ENCODE data around the gene CCM2.

DNA sequence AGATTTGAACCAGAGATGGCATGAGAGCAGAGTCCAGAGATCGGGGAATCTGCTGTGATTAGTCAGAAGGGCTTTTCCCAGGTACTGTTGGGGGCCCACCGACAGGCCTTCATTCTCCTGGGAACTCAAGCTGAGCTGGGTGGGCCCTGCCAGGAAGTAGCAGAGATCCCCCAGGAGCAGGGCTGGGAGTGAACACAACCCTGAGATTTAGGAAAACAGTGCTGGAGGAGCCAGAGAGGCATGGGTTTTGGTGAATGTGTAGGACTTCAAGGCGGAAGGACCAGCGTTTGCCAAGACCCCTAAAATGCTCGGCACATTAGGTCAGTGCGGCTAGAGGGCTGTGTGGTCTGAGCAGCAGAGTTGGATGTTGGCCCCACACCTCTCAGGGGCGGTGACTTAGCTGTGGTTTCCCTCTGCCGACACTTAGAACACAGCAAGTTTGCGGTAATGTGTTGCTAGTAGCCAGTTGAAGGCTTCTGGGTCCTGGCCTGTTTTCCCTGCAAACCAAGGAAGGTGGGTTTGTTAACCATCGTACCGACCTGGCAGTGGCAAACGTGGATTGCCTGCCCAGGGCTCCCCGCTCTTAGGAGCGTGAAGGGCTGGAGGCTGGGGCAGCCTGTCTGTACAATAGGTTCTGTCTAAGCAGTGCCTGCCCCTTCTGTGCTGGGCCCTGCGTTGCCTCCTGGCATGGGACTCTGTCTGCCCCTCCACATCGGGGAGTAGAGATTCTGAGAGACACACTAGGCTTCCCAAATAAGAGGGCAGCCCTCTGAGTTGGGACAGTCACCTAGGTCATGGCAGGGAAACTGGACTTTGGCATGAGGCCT, 74.7 kb downstream of the CCM2 start:
- TF ChIP-seq, protein P1, sequence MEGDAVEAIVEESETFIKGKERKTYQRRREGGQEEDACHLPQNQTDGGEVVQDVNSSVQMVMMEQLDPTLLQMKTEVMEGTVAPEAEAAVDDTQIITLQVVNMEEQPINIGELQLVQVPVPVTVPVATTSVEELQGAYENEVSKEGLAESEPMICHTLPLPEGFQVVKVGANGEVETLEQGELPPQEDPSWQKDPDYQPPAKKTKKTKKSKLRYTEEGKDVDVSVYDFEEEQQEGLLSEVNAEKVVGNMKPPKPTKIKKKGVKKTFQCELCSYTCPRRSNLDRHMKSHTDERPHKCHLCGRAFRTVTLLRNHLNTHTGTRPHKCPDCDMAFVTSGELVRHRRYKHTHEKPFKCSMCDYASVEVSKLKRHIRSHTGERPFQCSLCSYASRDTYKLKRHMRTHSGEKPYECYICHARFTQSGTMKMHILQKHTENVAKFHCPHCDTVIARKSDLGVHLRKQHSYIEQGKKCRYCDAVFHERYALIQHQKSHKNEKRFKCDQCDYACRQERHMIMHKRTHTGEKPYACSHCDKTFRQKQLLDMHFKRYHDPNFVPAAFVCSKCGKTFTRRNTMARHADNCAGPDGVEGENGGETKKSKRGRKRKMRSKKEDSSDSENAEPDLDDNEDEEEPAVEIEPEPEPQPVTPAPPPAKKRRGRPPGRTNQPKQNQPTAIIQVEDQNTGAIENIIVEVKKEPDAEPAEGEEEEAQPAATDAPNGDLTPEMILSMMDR (conservative IDR thresholded peaks at IDR 0.05; ENCODE audit: low read depth in 2 of 2) = no peak
- TF ChIP-seq POLR2AphosphoS5 (IDR thresholded peaks at IDR 0.05; ENCODE audit: low read depth) (no peak), EZH2 (IDR thresholded peaks at IDR 0.05; ENCODE audit: low read depth, unreplicated experiment) (no peak), EZH2phosphoT487 (IDR thresholded peaks at IDR 0.05; ENCODE audit: unreplicated experiment) (no peak), ZNF331 (CRISPR knock-in tag; IDR thresholded peaks at IDR 0.05; ENCODE audit: low read depth) (no peak), CREB1 (CRISPR knock-in tag; IDR thresholded peaks at IDR 0.05; ENCODE audit: low read depth) (no peak), STAT1 (IDR thresholded peaks at IDR 0.05; ENCODE audit: unreplicated experiment) (no peak), JUNB (IDR thresholded peaks at IDR 0.05; ENCODE audit: unreplicated experiment) (no peak), ZNF114 (CRISPR knock-in tag; IDR thresholded peaks at IDR 0.05) (no peak), NANOG (IDR thresholded peaks at IDR 0.05; ENCODE audit: borderline replicate concordance) (no peak)
- TF ChIP-seq, protein P2, sequence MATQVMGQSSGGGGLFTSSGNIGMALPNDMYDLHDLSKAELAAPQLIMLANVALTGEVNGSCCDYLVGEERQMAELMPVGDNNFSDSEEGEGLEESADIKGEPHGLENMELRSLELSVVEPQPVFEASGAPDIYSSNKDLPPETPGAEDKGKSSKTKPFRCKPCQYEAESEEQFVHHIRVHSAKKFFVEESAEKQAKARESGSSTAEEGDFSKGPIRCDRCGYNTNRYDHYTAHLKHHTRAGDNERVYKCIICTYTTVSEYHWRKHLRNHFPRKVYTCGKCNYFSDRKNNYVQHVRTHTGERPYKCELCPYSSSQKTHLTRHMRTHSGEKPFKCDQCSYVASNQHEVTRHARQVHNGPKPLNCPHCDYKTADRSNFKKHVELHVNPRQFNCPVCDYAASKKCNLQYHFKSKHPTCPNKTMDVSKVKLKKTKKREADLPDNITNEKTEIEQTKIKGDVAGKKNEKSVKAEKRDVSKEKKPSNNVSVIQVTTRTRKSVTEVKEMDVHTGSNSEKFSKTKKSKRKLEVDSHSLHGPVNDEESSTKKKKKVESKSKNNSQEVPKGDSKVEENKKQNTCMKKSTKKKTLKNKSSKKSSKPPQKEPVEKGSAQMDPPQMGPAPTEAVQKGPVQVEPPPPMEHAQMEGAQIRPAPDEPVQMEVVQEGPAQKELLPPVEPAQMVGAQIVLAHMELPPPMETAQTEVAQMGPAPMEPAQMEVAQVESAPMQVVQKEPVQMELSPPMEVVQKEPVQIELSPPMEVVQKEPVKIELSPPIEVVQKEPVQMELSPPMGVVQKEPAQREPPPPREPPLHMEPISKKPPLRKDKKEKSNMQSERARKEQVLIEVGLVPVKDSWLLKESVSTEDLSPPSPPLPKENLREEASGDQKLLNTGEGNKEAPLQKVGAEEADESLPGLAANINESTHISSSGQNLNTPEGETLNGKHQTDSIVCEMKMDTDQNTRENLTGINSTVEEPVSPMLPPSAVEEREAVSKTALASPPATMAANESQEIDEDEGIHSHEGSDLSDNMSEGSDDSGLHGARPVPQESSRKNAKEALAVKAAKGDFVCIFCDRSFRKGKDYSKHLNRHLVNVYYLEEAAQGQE (IDR thresholded peaks at IDR 0.05; ENCODE audit: unreplicated experiment) = no peak
- TF ChIP-seq, protein P3, sequence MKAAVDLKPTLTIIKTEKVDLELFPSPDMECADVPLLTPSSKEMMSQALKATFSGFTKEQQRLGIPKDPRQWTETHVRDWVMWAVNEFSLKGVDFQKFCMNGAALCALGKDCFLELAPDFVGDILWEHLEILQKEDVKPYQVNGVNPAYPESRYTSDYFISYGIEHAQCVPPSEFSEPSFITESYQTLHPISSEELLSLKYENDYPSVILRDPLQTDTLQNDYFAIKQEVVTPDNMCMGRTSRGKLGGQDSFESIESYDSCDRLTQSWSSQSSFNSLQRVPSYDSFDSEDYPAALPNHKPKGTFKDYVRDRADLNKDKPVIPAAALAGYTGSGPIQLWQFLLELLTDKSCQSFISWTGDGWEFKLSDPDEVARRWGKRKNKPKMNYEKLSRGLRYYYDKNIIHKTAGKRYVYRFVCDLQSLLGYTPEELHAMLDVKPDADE (IDR thresholded peaks at IDR 0.05) = no peak
- TF ChIP-seq, protein P4, sequence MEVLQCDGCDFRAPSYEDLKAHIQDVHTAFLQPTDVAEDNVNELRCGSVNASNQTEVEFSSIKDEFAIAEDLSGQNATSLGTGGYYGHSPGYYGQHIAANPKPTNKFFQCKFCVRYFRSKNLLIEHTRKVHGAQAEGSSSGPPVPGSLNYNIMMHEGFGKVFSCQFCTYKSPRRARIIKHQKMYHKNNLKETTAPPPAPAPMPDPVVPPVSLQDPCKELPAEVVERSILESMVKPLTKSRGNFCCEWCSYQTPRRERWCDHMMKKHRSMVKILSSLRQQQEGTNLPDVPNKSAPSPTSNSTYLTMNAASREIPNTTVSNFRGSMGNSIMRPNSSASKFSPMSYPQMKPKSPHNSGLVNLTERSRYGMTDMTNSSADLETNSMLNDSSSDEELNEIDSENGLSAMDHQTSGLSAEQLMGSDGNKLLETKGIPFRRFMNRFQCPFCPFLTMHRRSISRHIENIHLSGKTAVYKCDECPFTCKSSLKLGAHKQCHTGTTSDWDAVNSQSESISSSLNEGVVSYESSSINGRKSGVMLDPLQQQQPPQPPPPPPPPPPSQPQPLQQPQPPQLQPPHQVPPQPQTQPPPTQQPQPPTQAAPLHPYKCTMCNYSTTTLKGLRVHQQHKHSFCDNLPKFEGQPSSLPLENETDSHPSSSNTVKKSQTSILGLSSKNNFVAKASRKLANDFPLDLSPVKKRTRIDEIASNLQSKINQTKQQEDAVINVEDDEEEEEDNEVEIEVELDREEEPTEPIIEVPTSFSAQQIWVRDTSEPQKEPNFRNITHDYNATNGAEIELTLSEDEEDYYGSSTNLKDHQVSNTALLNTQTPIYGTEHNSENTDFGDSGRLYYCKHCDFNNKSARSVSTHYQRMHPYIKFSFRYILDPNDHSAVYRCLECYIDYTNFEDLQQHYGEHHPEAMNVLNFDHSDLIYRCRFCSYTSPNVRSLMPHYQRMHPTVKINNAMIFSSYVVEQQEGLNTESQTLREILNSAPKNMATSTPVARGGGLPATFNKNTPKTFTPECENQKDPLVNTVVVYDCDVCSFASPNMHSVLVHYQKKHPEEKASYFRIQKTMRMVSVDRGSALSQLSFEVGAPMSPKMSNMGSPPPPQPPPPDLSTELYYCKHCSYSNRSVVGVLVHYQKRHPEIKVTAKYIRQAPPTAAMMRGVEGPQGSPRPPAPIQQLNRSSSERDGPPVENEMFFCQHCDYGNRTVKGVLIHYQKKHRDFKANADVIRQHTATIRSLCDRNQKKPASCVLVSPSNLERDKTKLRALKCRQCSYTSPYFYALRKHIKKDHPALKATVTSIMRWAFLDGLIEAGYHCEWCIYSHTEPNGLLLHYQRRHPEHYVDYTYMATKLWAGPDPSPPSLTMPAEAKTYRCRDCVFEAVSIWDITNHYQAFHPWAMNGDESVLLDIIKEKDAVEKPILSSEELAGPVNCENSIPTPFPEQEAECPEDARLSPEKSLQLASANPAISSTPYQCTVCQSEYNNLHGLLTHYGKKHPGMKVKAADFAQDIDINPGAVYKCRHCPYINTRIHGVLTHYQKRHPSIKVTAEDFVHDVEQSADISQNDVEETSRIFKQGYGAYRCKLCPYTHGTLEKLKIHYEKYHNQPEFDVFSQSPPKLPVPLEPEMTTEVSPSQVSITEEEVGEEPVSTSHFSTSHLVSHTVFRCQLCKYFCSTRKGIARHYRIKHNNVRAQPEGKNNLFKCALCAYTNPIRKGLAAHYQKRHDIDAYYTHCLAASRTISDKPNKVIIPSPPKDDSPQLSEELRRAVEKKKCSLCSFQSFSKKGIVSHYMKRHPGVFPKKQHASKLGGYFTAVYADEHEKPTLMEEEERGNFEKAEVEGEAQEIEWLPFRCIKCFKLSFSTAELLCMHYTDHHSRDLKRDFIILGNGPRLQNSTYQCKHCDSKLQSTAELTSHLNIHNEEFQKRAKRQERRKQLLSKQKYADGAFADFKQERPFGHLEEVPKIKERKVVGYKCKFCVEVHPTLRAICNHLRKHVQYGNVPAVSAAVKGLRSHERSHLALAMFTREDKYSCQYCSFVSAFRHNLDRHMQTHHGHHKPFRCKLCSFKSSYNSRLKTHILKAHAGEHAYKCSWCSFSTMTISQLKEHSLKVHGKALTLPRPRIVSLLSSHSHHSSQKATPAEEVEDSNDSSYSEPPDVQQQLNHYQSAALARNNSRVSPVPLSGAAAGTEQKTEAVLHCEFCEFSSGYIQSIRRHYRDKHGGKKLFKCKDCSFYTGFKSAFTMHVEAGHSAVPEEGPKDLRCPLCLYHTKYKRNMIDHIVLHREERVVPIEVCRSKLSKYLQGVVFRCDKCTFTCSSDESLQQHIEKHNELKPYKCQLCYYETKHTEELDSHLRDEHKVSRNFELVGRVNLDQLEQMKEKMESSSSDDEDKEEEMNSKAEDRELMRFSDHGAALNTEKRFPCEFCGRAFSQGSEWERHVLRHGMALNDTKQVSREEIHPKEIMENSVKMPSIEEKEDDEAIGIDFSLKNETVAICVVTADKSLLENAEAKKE (CRISPR knock-in tag; IDR thresholded peaks at IDR 0.05) = no peak

All from GM23338 (cell line).